Stimulated activated naive CD4-positive, alpha-beta T cell (primary cell): ENCODE results near the gene GRIA1.

ENCODE experiments used
- DNase-seq, 6 experiments: peaks; one replicate each; lab custom pipeline; 2025; lab: John Stamatoyannopoulos, UW

GRIA1 gene

GRCh38 chr5:153490118-153491037 lies at the start of gene GRIA1:
Gene GRIA1 (plus strand): TSS chr5:153490670.
- no peak for DNase-seq

- no peak for DNase-seq
Measured at GRCh38 chr5:153445875-153446579, 44.4 kb upstream of the GRIA1 start.

- no peak for DNase-seq
Measured at GRCh38 chr5:153447534-153447933, 42.9 kb upstream of the GRIA1 start.

- DNase-seq, result no peak
Measured at GRCh38 chr5:153456354-153456753, 34.1 kb upstream of the GRIA1 start.

- no peak for DNase-seq
Measured at GRCh38 chr5:153456993-153457392, 33.5 kb upstream of the GRIA1 start.

GRCh38 chr5:153458268-153458667 lies 32.2 kb upstream of the GRIA1 start:
- DNase-seq, result no peak

GRCh38 chr5:153459051-153459743 lies 31.3 kb upstream of the GRIA1 start:
- DNase-seq, result no peak

GRCh38 chr5:153460421-153460820 lies 30.0 kb upstream of the GRIA1 start:
- DNase-seq, result no peak

- no peak for DNase-seq
Measured at GRCh38 chr5:153461341-153461740, 29.1 kb upstream of the GRIA1 start.

- DNase-seq, result no peak
Measured at GRCh38 chr5:153463806-153464205, 26.7 kb upstream of the GRIA1 start.

GRCh38 chr5:153467546-153467945 lies 22.9 kb upstream of the GRIA1 start:
- DNase-seq, result no peak

- no peak for DNase-seq
Measured at GRCh38 chr5:153469423-153469822, 21.0 kb upstream of the GRIA1 start.

- no peak for DNase-seq
Measured at GRCh38 chr5:153470736-153471135, 19.7 kb upstream of the GRIA1 start.

- no peak for DNase-seq
Measured at GRCh38 chr5:153476767-153477166, 13.7 kb upstream of the GRIA1 start.

GRCh38 chr5:153480401-153480800 lies 10.1 kb upstream of the GRIA1 start:
- DNase-seq, result no peak

- DNase-seq, result no peak
Measured at GRCh38 chr5:153483482-153483881, 7.0 kb upstream of the GRIA1 start.

- DNase-seq, result no peak
Measured at GRCh38 chr5:153485641-153486040, 4.8 kb upstream of the GRIA1 start.

- no peak for DNase-seq
Measured at GRCh38 chr5:153486771-153487170, 3.7 kb upstream of the GRIA1 start.

GRCh38 chr5:153489611-153490010 lies 859 bp upstream of the GRIA1 start:
- DNase-seq, result no peak

GRCh38 chr5:153491038-153491744 lies 721 bp downstream of the GRIA1 start:
- no peak for DNase-seq

- no peak for DNase-seq
Measured at GRCh38 chr5:153491856-153492255, 1.4 kb downstream of the GRIA1 start.

- DNase-seq, result no peak
Measured at GRCh38 chr5:153496835-153497234, 6.4 kb downstream of the GRIA1 start.
